Activated gamma-delta T cell treated with anti-CD3 and anti-CD28 coated beads, Interleukin-2, amount 50 U/mL, for 16 hours (primary cell): ENCODE data around the gene TNNT1.

Experiments
- DNase-seq: peaks from one replicate; pipeline ENCODE4 v3.0.0-alpha.2; 2020; ENCODE audit warnings: low read depth

Gene TNNT1

GRCh38 chr19:55141696-55142095, 7.3 kb downstream of the TNNT1 start:
- DNase-seq, result no peak

DNA sequence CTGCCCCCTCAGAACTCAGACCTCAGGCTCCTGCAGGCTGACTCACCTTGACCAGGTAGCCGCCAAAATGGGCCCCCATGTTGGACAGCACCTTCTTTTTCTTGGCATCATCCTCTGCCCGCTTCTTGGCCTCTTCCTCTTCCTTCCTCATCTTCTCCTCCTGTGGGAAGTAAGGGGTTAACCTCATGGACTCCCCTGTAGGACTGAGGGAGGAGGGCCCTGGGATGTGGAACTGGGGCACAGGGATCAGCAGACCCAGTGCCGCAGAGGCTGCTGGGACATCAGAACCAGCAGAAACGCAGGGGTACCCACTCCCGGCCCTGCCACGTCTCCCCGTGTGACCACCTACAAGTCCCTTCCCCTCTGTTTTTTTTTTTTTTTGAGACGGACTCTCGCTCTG, 11.1 kb downstream of the TNNT1 start:
- no peak for DNase-seq

- no peak for DNase-seq
These were observed 12.5 kb downstream of the TNNT1 start for GRCh38 chr19:55136399-55137102.

GRCh38 chr19:55134736-55135135, 14.3 kb downstream of the TNNT1 start:
- no peak for DNase-seq

- no peak for DNase-seq
These were observed 15.2 kb downstream of the TNNT1 start for GRCh38 chr19:55133639-55134444.

DNA sequence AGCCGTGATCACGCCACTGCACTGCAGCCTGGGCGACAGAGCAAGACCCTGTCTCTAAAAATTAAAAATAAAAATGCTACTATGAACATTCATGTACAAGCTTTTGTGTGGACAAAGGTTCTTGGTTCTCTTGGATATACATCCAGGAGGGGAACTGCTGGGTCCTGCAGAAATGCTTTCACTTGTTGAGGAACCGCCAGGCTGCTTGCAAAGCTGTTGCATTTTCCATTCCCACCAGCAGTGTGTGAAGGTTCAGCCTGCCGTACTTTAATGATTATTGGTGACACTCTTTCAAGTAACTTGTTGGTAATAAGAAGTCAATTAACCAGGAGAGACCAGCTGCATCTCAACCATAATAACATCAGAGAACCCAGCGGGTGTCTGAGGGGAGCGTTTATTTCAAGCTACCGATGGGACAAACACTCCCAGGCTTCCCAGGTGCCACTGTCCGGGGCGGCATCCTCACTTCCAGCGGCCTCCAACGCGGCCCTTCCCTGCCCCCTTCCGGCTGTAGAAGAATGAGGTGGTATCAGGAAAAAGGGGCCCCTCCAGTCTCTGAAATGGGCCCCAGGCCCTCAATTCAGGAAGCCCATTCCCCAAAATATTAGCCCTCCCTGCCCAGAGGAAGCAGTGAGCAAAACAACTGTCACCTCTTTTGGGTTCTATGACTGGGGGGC, 16.4 kb downstream of the TNNT1 start:
- no peak for DNase-seq

DNA sequence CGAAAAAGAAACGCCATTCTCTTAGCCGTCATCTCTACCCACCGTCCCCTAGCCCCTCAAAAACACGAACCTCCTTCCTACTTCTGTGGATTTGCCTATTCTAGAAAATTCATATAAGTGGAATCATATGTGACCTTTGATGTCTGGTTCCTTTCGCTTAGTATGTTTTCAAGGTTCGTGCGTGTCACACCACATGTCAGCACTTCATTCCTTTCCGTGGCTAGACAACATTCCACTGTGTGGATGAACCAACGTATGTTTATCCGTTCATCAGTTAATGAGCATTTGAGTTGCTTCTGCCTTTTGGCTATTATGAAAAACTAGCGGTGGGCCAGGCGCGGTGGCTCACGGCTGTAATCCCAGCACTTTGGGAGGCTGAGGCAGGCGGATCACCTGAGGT, 17.6 kb downstream of the TNNT1 start:
- DNase-seq, result no peak

- no peak for DNase-seq
These were observed 30.0 kb downstream of the TNNT1 start for GRCh38 chr19:55119053-55119452.

- DNase-seq, result no peak
These were observed 30.5 kb downstream of the TNNT1 start for GRCh38 chr19:55118401-55118991.

GRCh38 chr19:55117663-55118391, 31.2 kb downstream of the TNNT1 start:
- peak; percentile 95 for DNase-seq

DNA sequence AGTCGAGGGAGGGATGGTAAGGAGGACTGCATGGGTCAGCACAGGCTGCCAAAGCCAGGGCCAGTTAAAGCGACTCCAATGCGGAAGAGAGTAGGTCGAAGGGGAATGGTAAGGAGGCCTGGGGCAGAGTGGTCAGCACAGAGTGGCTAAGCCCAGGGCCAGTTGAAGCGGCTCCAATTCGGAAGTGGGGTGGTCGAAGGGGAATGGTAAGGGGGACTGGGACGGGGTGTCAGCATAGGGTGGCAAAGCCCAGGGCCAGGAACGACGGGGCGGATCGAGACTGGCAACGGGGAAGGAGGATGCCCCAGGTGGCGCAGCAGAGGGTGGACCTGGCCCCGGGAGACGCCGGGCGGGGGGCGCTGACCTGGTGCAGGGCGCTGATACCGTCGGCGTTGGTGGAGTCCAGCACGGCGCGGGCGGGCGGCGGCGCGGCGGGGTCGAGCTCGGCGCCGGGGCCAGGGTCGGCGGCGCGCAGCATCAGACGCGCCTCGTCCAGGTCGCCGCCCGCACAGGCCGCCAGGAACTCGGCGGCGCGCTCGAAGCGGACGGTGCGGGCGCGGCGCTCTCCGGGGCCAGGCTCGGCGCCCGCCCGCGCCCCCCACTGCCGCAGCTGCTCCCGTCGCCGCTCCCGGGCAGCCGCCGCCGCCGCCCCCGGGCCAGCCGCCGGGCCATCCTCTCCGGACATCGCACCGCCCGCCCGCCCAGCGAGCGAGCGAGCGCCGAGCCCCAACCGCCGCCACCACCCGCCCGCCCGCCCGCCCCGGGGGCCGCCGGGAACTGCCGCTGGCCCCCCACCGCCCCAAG, 31.9 kb downstream of the TNNT1 start, which contains the start of gene PPP1R12C:
Gene PPP1R12C (minus strand): TSS at position 779 of the 804 bp plus-strand sequence. CDS start 94 bp downstream, at position 685.
- DNase-seq, result no peak

GRCh38 chr19:55116232-55116858, 32.7 kb downstream of the TNNT1 start:
- peak; percentile 22 for DNase-seq

DNA sequence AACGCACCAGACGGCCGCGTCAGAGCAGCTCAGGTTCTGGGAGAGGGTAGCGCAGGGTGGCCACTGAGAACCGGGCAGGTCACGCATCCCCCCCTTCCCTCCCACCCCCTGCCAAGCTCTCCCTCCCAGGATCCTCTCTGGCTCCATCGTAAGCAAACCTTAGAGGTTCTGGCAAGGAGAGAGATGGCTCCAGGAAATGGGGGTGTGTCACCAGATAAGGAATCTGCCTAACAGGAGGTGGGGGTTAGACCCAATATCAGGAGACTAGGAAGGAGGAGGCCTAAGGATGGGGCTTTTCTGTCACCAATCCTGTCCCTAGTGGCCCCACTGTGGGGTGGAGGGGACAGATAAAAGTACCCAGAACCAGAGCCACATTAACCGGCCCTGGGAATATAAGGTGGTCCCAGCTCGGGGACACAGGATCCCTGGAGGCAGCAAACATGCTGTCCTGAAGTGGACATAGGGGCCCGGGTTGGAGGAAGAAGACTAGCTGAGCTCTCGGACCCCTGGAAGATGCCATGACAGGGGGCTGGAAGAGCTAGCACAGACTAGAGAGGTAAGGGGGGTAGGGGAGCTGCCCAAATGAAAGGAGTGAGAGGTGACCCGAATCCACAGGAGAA, 33.5 kb downstream of the TNNT1 start:
- no peak for DNase-seq

DNA sequence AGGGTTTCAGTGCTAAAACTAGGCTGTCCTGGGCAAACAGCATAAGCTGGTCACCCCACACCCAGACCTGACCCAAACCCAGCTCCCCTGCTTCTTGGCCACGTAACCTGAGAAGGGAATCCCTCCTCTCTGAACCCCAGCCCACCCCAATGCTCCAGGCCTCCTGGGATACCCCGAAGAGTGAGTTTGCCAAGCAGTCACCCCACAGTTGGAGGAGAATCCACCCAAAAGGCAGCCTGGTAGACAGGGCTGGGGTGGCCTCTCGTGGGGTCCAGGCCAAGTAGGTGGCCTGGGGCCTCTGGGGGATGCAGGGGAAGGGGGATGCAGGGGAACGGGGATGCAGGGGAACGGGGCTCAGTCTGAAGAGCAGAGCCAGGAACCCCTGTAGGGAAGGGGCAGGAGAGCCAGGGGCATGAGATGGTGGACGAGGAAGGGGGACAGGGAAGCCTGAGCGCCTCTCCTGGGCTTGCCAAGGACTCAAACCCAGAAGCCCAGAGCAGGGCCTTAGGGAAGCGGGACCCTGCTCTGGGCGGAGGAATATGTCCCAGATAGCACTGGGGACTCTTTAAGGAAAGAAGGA, 34.4 kb downstream of the TNNT1 start:
- no peak for DNase-seq

DNA sequence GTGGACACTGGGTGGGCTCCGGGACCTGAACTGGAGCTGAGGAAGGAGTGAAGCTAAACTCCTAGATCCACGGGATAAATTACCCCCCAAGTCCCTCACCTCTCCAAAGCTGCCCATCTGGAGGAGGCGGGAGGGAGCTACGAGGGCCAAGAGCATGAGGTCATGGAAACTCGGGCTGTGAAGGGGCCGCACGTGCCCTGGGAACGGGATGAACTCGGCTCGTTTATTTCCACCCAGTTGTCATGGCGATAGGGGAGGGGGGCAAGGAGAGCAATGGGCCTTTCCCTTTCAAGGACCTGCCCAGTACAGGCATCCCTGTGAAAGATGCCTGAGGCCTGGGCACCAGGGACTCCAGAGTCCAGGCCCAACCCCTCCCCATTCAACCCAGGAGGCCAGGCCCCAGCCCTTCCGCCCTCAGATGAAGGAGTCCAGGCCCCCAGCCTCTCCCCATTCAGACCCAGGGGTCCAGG, 35.4 kb downstream of the TNNT1 start:
- no peak for DNase-seq

DNA sequence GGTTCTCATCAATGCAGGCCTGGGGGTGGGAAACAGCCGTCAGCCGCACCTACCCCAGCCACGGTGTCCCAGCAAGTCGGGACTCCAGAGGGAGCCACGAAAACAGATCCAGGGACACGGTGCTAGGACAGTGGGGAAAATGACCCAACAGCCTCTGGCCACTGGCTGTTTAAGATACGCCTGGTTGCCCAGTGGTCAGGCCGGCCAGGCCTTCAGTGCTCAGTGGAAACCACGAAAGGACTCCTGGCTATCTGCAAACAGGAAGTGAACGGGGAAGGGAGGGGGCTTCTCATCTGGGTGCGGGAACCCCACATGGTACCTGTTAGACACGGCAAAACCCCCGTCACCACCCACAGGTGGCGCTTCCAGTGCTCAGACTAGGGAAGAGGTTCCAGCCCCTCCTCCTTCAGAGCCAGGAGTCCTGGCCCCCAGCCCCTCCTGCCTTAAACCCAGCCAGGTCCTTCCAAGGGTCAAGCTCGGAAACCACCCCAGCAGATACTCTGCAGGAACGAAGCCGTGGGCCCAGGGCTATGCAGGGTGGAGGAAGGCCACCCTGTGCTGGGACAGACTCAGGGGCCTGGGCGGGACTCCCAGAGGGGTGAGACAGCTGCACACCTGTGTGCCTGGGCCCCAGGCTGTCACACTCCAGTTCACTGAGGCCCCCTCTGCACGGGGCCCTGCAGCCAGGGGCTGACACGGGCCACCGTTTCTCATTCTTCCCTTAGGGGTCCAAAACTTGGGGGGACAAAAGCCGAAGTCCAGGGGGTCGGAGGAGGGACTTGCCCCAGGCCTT, 36.0 kb downstream of the TNNT1 start:
- no peak for DNase-seq

GRCh38 chr19:55112246-55112776, 36.7 kb downstream of the TNNT1 start:
- no peak for DNase-seq

DNA sequence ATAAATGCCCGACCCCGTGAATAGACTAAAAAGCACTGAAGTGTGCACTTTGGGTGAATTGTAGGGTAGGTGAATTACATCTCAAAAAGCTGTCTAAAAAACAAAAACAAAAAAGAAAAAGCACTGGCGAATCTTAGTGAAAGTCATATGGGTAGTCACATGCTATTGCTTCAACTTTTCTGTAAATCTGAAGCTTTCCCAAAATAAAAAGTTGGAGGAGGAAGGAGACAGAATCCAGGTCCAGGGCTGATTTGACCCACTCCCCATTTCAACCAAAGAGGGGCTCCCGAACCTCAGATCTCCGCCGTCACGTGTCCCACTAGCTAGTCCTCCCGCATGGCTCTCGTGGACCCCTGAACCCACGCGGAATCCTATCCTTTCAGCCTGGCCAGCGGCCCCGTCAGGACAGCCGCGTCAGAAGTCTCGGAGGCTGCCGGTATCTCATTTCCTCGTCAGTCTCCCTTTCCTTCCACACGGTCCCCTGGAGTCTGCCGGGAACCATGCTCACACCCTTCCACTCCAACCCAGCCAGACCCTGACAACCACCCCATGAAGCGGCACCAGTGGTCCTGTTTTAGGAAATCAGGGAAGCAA, 37.7 kb downstream of the TNNT1 start:
- no peak for DNase-seq
